K562 (cell line): ENCODE data around the gene PARP15. TPM values are rescaled to one million over a fixed set of nuclear protein-coding genes. Genes with fewer than 3 reads are reported as not detected.

Experiments
- ATF1 ChIP-seq, 2 experiments: fragments of 450-650 bp in 1 of 2; IDR thresholded peaks; 2 replicates each; pipeline ENCODE4 v1.6.1; 2016; ENCODE audit warnings: missing compliant biosample characterization in 1 of 2, missing genetic modification characterization in 1 of 2
- DEAF1 ChIP-seq: fragments of 450-650 bp; formaldehyde crosslinking; IDR thresholded peaks from 2 replicates; pipeline ENCODE4 v1.4.0; 2020; ENCODE audit warnings: mild to moderate bottlenecking, moderate library complexity
- E2F3 ChIP-seq: fragments of 250-450 bp; sonication (Bioruptor Pico); IDR thresholded peaks from 2 replicates; pipeline ENCODE4 v1.4.0; 2020; ENCODE audit warnings: mild to moderate bottlenecking
- ETS2 ChIP-seq: IDR thresholded peaks from 2 replicates; pipeline ENCODE4 v1.6.1; 2016; ENCODE audit warnings: borderline replicate concordance, missing genetic modification characterization, mild to moderate bottlenecking, moderate library complexity, missing compliant biosample characterization; ENCODE audit not compliant: poor library complexity, severe bottlenecking
- MNT ChIP-seq, 2 experiments: fragments of 450-650 bp; conservative IDR thresholded peaks; 2 replicates each; pipeline ENCODE4 v1.6.1; 2017; ENCODE audit warnings: mild to moderate bottlenecking in 2 of 2, moderate library complexity in 2 of 2
- NFIX ChIP-seq: fragments of 250-450 bp; sonication (Bioruptor Pico); IDR thresholded peaks from 2 replicates; pipeline ENCODE4 v1.4.0; 2020; ENCODE audit warnings: low read depth, mild to moderate bottlenecking, moderate library complexity
- POLR2AphosphoS5 ChIP-seq: IDR thresholded peaks from 2 replicates; pipeline ENCODE4 v1.6.1; 2011; ENCODE audit warnings: mild to moderate bottlenecking, low read depth, low read length, moderate library complexity; ENCODE audit not compliant: control insufficient read depth, insufficient read depth
- REST ChIP-seq, 2 experiments: fragments of 450-650 bp; formaldehyde crosslinking in 1 of 2; IDR thresholded peaks; 2 replicates each; pipeline versions ENCODE4 v1.4.0 to v1.6.1; 2014 to 2020; ENCODE audit warnings: mild to moderate bottlenecking in 2 of 2, borderline replicate concordance in 1 of 2, low read depth in 1 of 2
- SOX6 ChIP-seq: fragments of 450-650 bp; IDR thresholded peaks from 2 replicates; pipeline ENCODE4 v1.6.1; 2014; ENCODE audit warnings: mild to moderate bottlenecking
- TBL1XR1 ChIP-seq, 2 experiments: IDR thresholded peaks; 2 replicates each; pipeline ENCODE4 v1.6.1; 2012; ENCODE audit warnings: improper control_type of control experiment in 2 of 2, low read length in 2 of 2, mild to moderate bottlenecking in 1 of 2
- ZNF217 ChIP-seq: sonication (generic); formaldehyde crosslinking; IDR thresholded peaks from 2 replicates; pipeline ENCODE4 v1.8.0; 2022; ENCODE audit warnings: mild to moderate bottlenecking, missing genetic modification reagents
- ZNF511 ChIP-seq: sonication (generic); formaldehyde crosslinking; IDR thresholded peaks from 2 replicates; pipeline ENCODE4 v1.8.0; 2022; ENCODE audit warnings: mild to moderate bottlenecking, missing genetic modification reagents
- ZNF639 ChIP-seq, 2 experiments: fragments of 200-800 bp in 1 of 2; sonication (Bioruptor generic) in 1 of 2; sonication (generic) in 1 of 2; formaldehyde crosslinking in 1 of 2; IDR thresholded peaks in 1 of 2; conservative IDR thresholded peaks in 1 of 2; 2 replicates each; pipeline versions ENCODE4 v1.5.0 to v1.6.1; 2016 to 2020; ENCODE audit warnings: missing compliant biosample characterization in 1 of 2, missing genetic modification characterization in 1 of 2, missing genetic modification reagents in 1 of 2
- polyA plus RNA-seq, 8 experiments: library from polyadenylated mRNA; depleted of rRNA in 4 of 8; stranded (reverse) in 5 of 8; unstranded in 3 of 8; fragments of >200 nt; fragmentation: Nextera tagmentation in 2 of 8; fragmentation: Illumina TruSeq in 1 of 8; extraction: Ambion mirVana in 2 of 8; extraction: Trizol in 1 of 8; gene quantifications; 2 replicates each; pipeline versions ENCODE4 v1.2.1 to v1.2.3, GENCODE V29; 2011 to 2014; ENCODE audit warnings: inconsistent platforms in 1 of 8, missing spikeins in 1 of 8
- total RNA-seq, 7 experiments: library from RNA; depleted of rRNA in 6 of 7; stranded (reverse); fragments of >200 nt in 6 of 7; fragmentation: Illumina TruSeq in 2 of 7; extraction: Trizol in 2 of 7; gene quantifications; 2 replicates each; pipeline versions ENCODE4 v1.2.1 to v1.2.3, GENCODE V29; 2011 to 2021; ENCODE audit warnings: low replicate concordance in 1 of 7

PARP15 gene
- total and polyA plus RNA-seq, 9 of the 15 experiments (the other 6 are each of a cell fraction or from before 2014, with no cell fraction given): 0.05 to 0.40 (median 0.13) TPM

- TF ChIP-seq MNT (conservative IDR thresholded peaks at IDR 0.05): no peak
- TF ChIP-seq TBL1XR1 (IDR thresholded peaks at IDR 0.05; ENCODE audit: low read length in 2 of 2): no peak
- no peak for TF ChIP-seq ZNF639 (CRISPR knock-in tag; conservative IDR thresholded peaks at IDR 0.05 in 1 of 2, IDR thresholded peaks at IDR 0.05 in 1 of 2)
- peak; percentile 56; the same call in 1 of the 2 replicates for TF ChIP-seq REST (IDR thresholded peaks at IDR 0.05; ENCODE audit: borderline replicate concordance)
- no peak for TF ChIP-seq REST (CRISPR knock-in tag; IDR thresholded peaks at IDR 0.05; ENCODE audit: low read depth)
- TF ChIP-seq ETS2: no peak
- TF ChIP-seq ATF1 (CRISPR knock-in tag; IDR thresholded peaks at IDR 0.05): no peak
- no peak for TF ChIP-seq ATF1 (tag; IDR thresholded peaks at IDR 0.05)
- no peak for TF ChIP-seq DEAF1 (CRISPR knock-in tag)
- no peak for TF ChIP-seq ZNF511 (CRISPR knock-in tag)
- no peak for TF ChIP-seq NFIX (CRISPR knock-in tag)
- TF ChIP-seq E2F3 (CRISPR knock-in tag): no peak
- TF ChIP-seq POLR2AphosphoS5: no peak
- no peak for TF ChIP-seq SOX6
- no peak for TF ChIP-seq ZNF217
Observed at GRCh38 chr3:122560680-122561079, 16.8 kb upstream of the PARP15 start (continued).
